ENCODE measurements around the gene PHF21A.
"Not testable (repeated sequence)": the region's sequence is repeated elsewhere in the genome, so short reads cannot be mapped to it uniquely, and the experiment has no call there.

The PHF21A gene

GRCh38 chr11:46026606-46027293, 94.5 kb downstream of the PHF21A start:
- no peak for DNase-seq

DNA sequence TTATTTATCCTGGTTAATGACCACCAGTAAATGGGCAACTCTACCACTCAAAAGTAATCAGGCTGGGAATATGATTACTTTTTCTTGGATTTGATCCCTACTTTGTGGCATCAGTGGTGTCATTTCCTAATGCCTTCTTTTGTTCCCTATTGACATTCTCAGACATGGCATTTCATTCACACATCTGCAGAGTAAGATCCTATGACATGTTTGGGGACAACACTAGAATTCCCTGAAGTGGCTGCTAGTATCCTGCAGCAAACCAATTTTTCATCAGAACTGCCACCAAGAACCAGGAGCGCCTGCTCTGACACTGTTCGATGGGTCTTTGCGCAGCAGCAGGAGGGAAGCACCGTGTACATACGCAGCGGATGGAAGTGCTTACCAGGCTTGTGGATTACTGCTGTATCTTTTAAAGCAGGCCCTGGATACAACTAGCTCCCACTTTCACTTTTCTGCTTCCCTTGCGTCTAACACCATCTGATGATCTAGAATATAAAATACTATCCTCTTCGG, 101.1 kb downstream of the PHF21A start:
- DNase-seq = no peak

DNA sequence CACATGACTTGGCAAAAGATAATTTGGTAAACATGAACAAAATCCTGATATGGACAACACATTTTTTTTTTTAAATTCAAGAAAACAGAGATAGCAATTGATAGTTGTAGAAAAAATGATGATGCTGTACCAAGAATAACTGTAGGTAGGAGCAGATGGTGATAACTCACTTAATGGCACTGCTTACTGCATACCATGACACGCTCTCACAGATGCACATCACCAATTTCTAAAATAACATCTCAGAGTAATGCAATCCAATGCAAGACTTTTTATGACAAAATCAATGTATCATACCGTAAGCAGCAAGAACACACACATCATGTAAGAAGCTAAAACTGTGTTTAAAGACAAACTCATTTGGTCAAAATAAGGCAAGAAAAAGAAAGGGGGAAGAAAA, 102.6 kb downstream of the PHF21A start:
- no peak for DNase-seq

DNA sequence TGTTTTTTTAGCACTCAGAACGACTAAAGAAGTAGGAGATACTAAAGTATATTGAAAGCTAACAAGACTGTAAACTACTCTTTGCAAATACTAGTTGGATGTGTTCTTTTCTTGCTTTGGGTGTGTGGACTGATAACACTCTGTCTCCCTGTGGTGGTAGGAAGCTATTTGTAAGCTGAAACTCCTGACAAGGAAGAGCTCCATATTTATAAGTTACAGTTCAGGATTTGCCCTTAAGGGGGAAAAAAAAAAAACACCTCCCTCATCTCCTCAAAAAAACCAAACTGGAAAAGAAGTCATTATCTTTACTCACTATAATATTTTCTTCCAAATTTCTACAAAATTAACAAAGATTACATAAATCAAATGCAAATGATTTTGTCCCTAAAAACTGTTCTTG, 103.9 kb downstream of the PHF21A start:
- DNase-seq = no peak

DNA sequence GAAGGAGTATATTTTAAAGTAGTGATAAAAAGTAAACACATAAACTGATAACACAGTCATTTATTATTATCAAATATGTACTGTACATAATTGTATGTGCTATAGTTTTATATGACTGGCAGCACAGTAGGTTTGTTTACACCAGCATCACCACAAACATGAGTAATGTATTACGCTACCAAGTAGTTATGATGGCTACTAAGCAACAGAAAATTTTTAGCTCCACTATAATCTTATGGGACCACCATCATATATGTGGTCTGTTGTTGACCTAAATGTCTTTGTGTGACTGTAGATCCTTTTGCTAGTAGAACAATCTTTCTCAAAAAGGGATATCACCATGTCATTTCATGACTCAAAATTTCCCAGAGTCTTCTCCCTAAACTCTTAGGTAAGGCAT, 105.3 kb downstream of the PHF21A start:
- no peak for DNase-seq

DNA sequence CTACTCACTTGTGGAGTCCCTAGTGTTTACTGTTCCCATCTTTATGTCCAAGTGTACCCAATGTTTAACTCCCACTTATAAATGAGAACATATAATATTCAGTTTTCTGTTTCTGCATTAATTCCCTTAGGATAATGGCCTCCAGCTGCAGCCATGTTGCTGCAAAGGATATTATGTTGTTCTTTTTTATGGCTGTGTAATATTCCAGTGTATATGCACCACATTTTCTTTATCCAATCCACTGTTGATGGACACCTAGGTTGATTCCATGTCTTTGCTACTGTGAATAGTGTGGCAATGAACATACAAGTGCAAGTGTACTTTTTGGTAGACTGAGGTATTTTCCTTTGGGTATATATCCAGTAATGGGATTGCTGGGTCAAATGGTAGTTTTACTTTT, 107.1 kb downstream of the PHF21A start:
- DNase-seq = not testable (repeated sequence)

- DNase-seq = no peak
These were observed 109.1 kb downstream of the PHF21A start for GRCh38 chr11:46012185-46012584.

- no peak for DNase-seq
These were observed 111.2 kb downstream of the PHF21A start for GRCh38 chr11:46010100-46010499.

DNA sequence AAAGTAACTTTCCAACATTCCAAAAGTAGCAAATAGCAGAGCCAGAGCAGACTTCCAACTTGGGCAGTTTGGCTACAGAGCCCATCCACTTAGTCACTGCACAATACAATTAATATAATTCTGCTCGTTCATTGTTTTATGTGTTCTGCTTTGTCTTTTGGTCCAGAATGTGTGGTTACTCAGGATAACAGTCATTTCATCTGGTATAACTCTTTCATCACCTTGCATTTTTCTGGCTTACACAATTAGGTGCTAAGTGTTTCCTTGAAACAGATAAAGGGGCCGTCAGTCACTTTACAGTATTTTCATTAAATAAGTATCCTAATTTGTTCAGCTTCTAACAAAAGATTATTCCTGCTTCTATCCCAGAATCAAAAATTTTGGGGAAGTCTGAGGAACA, 111.6 kb downstream of the PHF21A start:
- DNase-seq = no peak

- DNase-seq = peak in 3 of 5 donors; percentile 16 to 60 (median 16)
These were observed 114.7 kb downstream of the PHF21A start for GRCh38 chr11:46006418-46007070.

GRCh38 chr11:46003572-46003971, 117.7 kb downstream of the PHF21A start:
- DNase-seq = no peak

GRCh38 chr11:46002189-46002588, 119.1 kb downstream of the PHF21A start:
- DNase-seq = no peak

GRCh38 chr11:46001448-46001914, 119.8 kb downstream of the PHF21A start:
- DNase-seq = no peak

DNA sequence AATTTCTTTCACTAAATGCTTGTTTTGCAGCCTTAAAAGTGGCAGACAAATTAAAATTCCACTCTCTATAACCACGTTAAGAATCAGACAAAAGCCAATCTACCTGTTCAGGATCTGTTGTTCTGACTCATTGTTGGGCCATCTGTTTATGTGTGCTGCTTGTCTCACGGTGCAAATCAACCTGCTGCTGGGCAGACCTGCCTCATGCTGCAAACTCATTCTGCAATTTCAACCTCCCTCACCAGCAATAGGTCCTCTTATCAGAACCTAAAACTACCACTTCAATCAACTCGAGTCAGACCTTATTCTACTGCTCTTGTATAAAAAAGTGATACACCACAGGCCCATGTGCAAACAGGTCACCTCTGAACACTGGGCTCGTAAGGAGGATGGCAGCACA, 123.7 kb downstream of the PHF21A start:
- no peak for DNase-seq

- no peak for DNase-seq
These were observed 125.9 kb downstream of the PHF21A start for GRCh38 chr11:45995342-45995734.

GRCh38 chr11:45994371-45995341, 126.6 kb downstream of the PHF21A start:
- DNase-seq = no peak

- DNase-seq = no peak
These were observed 127.7 kb downstream of the PHF21A start for GRCh38 chr11:45993531-45994001.

- DNase-seq = no peak
These were observed 132.3 kb downstream of the PHF21A start for GRCh38 chr11:45988921-45989320.

DNA sequence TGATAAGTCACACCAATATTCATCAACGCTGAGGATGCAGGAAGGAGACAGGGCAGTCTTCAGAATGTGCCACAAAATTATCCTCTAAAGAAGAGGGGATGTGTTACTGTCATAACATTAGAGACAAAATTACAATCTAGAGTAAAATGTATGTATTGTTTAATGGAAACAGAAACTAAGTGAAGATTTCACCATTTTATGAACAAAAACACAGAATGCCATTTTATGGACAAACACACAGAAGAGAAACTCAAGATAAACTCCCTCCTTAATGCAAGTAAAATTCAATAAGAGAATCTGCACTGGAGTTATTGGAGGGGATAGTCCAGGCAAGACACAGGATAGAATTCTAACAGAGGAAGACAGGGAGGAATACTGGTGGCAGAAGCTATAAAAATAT, 136.0 kb downstream of the PHF21A start:
- no peak for DNase-seq

GRCh38 chr11:45984192-45984591, 137.1 kb downstream of the PHF21A start:
- DNase-seq = no peak

- DNase-seq = no peak
These were observed 137.8 kb downstream of the PHF21A start for GRCh38 chr11:45983471-45983845.

DNA sequence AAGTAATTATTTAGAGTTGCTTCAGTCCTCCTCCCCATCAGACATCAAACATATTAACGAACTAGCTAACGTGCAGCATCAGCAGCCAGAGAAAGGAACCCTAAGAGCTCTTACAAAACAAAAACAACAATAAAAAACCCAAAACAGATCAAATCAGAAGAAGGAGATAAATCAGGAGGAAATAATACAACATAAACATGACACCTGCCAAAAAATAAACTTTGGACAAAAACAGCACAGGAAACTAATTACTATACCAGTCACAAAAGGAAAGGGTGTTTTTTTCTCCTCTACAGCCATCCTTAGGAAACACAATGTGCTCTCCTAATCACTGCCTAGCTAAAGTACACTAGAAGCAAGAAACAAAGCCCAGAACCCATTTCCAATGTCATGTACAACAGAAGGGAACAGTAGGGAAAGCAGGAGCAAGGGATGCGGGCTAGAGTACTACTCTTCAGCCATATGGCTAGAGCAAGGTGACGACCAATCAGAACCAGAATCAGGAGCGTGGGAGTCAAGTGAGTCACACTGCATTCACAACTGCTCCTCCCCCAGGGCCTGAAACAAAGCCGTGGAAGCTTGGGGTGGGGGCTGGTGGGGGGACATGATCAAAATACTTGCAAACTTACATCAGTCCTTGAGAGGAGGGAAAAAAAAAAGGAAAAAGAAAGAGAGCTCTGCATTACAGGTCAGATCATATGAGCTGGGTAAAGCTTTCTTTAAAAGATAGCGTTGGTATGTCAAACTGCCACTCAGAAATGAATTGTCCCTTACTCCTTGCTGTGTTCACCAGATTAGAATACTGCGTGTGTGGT, 138.4 kb downstream of the PHF21A start:
- no peak for DNase-seq

All from T-helper 1 cell (primary cell).